HG02763 (cell line): ENCODE data around the gene ADGRV1.
A peak's percentile ranks its signal among the peaks of the same experiment; 100 is the strongest.

Experiments
- ATAC-seq: cut with Tn5 transposase; IDR thresholded peaks from one replicate; pipeline ENCODE4 v1.9.1; 2021; ENCODE audit warnings: mild to moderate bottlenecking, moderate library complexity; ENCODE audit not compliant: unreplicated experiment

ADGRV1 gene

DNA sequence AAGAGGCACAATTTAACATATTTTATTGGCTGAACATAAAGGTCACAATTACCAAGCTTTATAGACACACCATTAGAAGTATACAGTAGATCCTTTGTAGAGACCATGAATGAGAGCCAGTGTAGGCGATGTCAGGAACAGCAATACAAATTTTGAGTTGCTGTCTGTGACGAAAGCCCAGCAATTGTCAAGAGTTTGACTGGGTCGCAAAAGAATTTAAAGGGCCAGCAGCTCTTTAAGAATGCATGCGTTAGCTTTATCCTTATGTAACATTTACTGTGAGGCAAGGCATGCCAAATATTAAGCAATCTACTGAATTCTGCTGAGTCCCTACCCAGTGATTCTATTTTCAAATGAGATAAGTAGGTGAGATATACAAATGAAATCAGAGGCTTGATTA lies 587.6 kb downstream of the ADGRV1 start:
- ATAC-seq, result no peak

DNA sequence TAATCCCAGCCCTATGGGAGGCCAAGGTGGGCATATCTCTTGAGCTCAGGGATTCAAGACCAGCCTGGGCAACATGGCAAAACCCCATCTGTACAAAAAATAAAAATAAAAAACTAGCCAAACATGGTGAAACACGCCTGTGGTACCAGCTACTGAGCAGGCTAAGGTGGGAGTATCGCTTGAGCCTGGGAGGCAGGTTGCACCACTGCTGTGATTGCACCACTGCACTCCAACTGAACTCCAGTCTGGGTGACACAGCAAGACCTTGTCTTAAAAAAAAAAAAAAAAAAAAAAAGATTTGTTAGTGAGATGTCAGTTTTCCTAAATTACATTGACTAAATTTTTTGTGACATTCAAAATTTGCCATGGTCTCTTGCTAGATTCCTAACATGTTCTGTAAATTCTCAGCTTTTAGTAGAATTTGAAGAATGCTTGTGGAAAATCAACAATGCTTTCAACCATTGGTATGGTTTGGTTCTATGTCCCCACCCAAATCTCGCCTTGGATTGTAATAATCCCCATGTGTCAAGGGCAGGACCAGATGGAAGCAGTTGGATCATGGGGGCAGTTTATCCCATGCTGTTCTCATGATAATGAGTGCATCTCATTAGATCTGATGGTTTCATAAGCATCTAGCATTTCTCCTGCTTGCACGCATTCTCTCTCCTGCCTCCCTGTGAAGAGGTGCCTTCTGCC lies 588.5 kb downstream of the ADGRV1 start:
- ATAC-seq, result no peak

DNA sequence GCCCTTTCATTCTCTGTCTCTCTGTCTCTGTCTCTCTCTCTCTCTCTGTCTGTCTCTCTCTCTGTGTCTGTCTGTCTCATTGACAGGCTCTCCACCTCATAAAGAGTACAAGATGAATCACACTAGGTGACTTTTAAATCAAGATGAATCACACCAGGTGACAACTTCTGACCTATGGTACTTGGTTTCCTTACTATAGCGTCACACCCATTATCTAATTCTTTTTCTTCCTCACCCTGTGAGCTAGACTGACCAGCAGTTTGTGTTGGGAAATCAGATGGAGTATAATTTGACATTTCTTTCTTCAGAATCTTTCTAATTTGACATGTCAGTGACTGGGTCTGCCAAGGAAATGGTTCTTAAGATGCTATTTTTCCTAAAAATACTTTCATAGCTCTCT lies 591.6 kb downstream of the ADGRV1 start:
- ATAC-seq, result no peak

DNA sequence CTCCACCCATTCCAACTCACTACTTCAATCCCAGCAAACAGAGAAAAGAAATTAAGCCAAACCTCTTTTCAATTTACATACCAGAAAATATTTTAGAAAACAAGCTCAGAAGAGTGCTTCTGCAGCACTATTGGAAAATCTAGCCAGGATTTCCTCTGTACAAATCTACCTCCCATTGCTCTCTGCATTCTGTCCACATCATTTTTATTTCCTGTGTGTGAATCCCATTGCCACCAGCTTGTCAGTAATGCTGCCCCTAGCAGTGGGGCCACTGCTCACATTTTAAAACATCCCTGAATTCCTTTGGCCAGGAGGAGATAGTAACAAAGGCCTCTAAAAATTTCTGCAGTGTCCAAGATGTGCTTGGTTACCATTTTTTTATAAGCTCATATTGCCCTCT lies 592.0 kb downstream of the ADGRV1 start:
- ATAC-seq, result no peak

DNA sequence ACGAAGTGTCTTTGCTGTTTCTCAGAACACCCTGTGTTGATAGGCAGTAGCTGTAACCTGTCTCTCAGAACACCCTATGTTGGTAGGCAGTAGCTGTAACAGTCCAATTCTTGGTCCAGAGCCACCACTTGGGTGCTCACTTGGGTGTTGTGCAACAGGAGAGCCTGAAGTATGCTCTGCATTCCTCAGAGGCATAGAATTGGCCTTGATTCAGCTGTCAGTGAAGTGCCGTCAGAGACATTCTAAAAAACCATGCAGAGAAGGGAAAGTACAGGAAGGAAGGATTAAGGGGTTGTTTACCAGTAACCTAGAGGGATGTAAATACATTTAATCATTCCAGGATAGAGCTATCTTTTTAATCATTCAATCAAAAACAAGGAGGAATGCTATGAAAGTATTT lies 593.4 kb downstream of the ADGRV1 start:
- no peak for ATAC-seq

DNA sequence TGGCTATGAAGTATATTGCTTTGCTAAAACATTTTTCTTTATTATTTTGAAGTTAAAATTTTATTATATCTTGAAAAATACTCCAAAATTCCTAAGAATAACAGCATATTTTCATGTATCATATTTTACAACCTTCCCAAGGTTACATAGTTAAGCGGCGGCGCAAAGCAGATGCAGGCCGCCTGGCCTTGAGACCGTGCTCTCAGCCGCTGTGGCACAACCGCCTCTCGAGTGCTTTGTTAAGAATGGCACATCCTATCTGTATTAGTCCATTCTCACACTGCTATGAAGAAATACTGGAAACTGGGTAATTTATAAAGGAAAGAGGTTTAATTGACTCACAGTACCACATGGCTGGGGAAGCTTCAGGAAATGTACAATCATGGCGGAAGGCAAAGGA lies 595.7 kb downstream of the ADGRV1 start:
- ATAC-seq, result no peak

DNA sequence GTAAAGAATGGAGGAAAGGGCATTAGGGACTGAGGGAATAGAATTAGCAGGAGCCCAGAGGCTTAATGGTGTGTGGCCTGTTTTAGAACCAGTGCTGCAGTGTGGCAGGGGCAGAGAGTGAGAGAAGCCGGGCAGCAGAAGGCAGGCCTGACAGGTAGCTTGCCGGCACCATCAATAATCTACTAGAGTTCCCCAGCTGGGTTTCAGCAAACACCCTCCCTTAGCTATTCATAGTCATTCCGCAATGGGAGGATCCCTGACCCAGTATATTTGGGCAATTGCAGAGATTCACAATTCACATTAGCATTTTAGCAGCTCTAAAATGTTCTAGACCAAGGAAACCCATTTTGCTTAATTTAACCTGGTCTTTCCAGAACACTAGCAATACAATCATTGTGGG lies 596.7 kb downstream of the ADGRV1 start:
- no peak for ATAC-seq

DNA sequence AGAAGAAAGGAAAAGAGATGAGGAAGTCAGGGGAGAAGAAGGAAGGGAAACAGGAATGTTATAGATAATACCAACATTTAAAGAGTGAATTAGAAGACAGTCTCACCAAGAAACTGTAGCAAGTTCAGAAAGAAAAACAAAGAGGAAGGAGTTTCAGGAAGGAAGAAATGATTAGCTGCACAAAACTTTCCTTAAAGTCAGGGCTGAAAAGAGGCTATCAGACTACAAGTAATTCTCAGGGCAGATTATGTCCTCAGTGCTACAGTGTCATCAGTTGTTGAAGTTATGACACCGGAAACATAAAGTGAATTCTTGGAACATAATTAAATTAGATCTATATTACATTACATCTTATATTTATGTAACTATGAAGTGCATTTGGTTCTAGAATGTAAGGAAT lies 597.6 kb downstream of the ADGRV1 start:
- no peak for ATAC-seq

DNA sequence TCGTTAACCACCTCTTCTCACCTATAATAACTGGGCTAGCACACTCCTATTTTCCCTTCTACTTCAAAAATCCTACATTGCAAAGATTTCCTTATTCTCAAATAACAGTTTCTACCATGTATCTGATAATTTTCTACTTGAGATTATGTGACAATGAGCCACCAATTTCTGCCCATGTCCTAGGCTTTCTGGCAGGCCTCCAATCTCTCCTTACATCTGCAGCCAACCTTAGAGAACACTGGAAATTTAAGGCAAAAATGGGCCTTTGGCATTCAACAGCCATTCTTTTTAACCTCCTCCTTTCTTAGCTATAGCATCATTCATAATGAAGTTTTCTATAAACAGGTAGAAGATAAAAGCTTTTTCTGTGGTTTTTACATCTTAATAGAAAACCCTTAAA lies 599.4 kb downstream of the ADGRV1 start:
- no peak for ATAC-seq

DNA sequence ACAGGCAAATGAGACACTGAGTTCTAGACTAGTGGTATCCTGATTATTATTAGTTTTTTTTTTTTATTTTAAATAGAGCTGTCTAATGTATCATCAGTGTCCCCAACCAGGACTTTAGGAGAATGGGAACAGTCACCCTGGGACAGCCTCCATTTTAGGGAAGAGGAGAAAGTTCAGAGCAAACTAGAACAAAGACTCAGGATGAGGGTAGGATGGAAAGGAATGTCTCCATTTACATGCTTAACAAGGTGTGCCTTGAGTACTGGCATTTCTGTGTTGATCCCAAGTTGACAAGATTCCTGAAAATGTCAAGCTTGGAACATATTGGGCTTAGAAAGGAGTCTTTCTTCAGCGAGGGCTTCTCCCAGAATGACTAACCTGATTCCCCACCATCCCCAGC lies 601.0 kb downstream of the ADGRV1 start:
- ATAC-seq, result no peak

DNA sequence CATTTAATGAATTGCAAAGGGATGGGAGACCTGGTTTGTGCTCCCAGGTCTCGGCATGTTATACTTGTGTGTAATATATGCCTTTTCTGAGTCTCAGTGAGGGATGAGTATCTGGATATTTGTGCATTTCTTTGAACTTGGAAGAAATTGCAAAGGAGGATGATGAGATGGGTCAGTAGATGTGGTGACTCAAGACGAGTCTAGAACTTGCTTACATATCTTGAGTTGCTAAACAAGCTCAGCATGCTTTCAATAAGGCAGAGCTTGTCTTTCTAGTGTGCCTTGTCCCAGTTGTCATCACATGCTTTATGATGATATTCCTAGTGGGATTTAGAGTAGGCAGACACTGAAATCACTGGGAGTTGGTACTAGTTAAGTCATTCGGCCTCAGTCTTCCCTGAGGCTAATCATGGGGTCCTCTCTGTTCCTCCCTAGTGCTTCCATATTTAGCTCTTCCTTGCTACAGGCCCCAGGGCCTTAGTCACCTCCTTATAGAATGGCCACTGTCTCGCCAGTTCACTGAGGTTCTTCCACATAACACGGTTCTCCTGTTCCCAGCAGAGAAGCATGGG lies 602.2 kb downstream of the ADGRV1 start:
- no peak for ATAC-seq

DNA sequence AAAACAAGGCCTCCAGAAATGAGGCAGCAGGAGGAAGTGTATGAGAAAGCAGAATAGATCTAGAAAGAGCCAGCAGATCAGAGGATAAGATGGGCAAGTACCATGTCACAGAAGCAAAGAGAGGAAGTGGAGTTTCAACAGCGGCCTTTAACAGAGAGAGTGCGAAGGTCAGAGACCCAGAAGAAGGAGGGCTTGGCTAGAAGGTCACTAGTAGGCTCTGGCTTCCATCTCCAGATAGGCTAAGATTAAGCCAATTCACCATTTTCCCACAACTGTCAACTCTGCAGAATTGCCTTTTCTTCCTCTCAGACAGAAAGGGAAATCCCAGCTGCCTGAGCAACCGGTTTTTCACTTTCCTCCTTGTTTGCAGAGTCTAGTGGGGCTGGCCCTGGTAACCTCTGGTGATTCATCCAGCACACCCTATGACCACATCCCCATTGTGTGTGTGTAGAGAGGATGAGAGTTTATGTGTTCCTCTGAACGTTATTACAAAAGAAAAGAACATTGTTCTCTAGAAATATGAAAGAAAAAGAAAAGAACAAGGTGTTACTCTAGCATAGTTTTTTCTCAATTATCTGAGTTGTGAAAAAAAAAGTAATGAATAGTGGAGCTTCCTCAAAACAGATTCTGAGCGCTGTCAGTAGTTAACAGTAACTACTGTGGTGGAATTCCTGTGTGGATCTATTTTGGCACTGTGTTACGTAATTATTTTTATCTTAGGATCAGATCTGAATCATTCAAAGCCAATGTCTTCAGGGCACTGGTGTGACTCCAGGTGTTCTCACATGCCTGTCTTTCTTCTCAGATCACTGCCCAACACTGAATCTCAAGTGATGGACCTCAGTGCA lies 604.2 kb downstream of the ADGRV1 start:
- peak; percentile 99 for ATAC-seq

DNA sequence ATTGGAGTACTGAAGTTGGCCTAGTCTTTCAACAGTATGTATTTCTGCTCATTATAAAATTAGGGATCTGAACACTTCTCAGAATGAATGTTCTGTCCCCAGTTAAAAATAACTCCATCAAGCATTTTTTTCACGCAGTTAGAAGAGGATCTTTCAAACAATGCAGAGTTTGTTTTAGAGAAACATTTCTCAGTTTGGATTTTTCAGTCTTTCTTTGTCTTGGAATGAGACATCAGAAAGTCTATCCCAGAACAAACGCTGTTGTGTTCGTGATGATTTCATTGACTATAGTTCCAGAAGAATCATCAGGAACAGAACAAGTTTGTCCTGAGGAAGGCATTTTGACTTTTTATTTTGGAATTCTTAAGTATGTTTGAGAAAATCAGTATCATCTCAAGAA lies 605.8 kb downstream of the ADGRV1 start:
- no peak for ATAC-seq

DNA sequence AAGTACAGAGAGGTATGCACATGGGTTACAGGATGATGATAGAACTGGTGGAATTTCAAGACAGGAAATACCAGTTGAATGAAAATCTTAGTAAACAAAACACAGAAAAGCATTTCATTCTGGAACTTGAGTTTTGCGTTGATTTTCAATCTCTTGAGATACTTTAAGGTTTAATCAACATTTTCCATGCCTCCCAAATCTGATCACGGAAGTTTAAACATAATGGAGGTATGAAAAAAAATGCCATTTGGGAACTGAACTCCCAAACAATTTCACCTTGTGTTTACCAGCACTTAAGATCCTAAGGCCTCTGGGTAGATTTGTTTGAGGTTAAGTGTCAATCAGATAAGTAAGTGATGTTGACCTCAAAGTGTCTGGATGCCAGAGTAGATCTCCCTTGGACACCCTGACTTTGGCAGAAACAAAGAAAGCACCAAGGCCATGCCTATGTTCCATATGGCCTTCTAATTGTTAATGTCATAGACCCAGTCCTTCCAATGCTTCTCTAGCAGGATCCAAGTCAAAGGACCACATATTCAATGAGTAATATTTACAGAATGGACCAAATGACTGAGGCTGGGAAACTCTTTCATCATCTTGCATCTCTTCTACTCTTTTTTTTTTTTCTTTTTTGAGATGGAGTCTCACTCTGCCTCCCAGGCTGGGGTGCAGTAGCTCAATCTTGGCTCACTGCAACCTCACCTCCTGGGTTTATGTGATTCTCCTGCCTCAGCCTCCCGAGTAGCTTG lies 607.6 kb downstream of the ADGRV1 start:
- ATAC-seq, result no peak

DNA sequence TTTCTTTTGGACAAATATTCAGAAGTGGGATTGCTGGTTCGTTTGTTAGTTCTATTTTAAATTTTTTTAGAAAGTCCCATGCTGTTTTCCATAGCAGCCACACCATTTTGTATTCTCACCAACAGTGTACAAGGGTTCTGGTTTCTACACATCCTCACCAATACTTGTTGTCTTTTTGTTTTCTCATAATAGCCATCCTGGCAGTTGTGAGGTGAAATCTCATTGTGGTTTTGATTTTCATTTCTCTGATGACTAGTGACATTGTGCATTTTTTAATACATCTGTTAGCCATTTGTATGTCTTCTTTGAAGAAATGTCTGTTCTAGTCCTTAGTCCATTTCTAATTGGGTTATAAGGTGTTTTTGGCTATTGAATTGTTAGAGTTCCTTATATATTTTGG lies 610.3 kb downstream of the ADGRV1 start:
- ATAC-seq, result no peak

DNA sequence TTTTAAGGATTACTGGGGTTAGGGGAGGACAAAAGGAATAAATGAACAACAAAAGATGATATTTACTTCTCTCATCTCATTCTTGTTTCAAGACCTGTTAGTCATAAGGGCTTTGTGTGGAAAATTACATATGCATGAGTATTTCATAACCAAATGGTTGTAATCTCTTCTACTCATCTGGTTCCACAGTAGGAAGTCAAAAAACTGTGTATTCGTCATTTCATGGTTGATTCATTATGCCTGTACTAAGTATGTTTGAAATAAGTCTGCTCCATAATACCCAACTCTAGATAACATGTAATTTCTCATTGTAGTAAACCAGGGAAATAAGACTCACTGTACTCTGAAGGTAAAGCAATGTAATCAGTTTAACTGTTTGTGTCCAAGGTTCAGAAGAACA lies 611.7 kb downstream of the ADGRV1 start:
- no peak for ATAC-seq

DNA sequence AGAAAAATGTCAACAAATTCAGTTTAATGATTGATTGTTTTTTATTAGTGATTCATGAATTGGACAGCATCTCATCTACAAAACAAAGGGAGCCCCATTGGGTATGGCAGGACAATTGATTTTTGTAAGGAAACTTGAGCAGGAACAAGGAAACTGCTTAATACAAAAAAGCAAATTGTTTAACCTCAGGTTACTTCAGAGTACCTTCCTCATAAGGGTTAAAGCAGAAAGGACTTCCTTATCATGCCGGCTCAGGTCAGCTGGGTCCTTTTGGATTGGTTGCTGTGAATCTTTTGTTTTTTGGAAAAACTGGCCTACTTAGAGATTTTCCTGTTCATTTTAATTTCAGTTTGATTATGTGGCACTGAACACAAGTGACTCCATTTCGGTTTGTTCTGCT lies 612.7 kb downstream of the ADGRV1 start:
- no peak for ATAC-seq

DNA sequence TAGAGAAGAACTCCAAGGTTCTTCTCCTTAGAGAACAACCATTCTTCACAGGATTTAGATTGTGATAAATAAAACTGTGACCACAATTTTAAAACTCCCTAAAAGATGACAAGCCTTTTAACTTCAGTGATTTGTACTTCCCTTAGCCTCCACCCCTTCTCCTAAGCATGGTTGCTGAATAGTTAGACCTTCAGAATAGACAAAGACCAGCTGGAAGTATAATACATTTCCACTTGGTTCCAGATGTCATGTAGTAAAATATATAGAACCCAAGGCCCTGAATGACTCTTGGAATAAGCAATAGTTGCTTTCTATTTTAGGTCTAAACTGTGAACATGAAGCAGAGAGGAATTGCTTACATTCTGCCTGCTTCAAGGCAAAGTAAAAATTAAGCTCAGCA lies 615.8 kb downstream of the ADGRV1 start:
- no peak for ATAC-seq

DNA sequence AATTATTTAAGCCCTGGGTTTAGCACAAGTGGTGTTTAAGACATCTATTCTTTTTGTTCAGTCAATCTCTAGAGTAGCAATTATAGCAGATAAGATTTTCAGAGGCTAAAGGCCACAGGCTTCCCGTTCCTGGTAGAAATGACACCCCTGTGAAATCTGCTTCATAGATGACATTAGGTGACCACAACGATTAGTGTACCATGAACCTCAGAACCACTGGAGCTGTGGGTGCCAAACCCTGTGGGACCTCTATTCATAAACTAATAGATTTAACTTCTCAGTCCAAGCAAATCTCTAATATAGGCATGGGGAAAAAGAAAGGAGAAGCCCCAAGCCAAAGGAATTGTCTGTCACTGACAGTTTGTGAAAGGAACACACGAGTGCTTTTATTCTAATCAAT lies 617.1 kb downstream of the ADGRV1 start:
- ATAC-seq, result no peak

DNA sequence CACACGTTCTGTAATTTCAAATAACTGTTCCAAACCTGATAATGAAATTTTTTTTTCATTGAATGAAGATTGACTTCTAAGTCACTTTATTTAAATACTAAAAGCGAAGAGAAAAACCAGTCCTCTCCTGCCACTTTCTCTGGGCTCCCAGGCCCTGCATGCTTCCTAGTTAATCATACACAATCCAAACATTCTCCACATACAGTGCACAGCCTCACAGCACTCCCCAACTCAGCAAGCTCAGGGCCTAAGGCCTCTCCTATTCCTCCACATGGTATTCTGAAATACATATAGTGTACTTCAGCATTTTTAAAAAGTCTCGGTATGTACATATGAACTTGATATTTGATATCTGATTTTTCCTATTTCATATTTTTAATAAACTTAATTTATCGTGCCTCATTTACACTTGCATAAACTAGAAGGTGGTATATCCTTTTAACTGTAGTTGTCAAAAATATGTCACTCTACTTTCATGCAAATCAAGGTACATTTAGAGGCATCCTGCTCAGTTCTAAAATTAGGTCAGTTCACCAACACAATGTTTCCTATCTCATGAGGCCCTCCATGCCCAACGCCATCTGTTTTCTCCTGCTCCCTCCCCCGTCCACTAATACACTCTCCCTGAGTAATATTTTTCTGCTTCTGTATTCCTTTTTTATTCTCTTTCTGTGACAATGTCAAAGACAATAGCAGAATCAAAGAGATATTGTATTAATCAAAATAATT lies 617.9 kb downstream of the ADGRV1 start:
- ATAC-seq, result no peak

DNA sequence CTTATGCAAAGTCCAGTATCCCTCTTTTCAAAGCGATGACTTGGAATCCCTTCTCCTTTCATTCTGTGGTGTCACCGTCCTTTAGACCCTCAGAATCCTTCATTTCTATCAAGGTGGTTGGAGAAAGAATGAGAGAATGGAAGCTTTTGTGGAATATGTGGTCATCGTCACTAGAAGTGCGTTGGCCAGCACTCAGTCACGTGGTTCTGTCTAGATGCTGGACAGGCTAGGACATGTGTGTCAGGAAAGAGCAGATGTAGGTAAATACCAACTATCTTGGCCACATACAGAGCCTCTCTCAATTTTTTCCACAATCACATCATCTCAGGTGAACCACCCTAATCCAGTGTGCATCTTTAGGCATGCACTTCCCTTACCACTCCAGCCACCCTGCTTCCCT lies 618.5 kb downstream of the ADGRV1 start:
- no peak for ATAC-seq
